ENCODE measurements around the gene LMO1.

Gene LMO1

DNA sequence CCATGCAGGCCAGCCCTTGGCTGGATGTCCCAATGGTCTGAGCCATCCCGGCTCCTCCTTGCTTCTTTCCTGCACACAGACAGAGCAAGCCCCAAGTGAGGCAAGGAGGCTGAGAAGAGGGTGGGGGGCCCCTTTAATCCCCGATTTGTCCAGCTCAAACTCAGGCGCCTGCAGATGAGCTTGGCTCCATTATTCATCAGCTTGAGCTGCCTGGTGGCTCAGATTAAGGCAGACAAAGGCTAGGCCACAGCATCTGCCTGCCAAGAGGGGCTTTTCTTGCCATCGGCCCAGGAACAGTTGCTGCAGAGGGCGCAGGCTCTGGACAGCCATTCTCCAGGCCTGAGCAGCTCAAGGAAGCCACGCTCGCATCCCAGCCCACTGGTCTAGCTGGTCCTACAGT, 35.4 kb downstream of the LMO1 start:
- TF ChIP-seq, protein P1, sequence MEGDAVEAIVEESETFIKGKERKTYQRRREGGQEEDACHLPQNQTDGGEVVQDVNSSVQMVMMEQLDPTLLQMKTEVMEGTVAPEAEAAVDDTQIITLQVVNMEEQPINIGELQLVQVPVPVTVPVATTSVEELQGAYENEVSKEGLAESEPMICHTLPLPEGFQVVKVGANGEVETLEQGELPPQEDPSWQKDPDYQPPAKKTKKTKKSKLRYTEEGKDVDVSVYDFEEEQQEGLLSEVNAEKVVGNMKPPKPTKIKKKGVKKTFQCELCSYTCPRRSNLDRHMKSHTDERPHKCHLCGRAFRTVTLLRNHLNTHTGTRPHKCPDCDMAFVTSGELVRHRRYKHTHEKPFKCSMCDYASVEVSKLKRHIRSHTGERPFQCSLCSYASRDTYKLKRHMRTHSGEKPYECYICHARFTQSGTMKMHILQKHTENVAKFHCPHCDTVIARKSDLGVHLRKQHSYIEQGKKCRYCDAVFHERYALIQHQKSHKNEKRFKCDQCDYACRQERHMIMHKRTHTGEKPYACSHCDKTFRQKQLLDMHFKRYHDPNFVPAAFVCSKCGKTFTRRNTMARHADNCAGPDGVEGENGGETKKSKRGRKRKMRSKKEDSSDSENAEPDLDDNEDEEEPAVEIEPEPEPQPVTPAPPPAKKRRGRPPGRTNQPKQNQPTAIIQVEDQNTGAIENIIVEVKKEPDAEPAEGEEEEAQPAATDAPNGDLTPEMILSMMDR (IDR thresholded peaks at IDR 0.05): no peak
- Histone ChIP-seq H3K27me3 (peaks cover 0 to 22% of the 10 kb centered on the region in 2 donors), H3K4me1 (peaks cover 0 to 8% (median 2%) of the 10 kb centered on the region in 4 donors), H3K27ac (no peak overlapping the region), H3K9me3 (no peaks in the 10 kb centered on the region), H3K36me3 (no peaks in the 10 kb centered on the region), H3K4me3 (no peak overlapping the region)
- intact Hi-C loops (cut with DNase I; ENCODE audit: low total_unique reads): loop anchor here (2.0 kb wide), 1 partner anchor 341 kb away; no protein-coding TSS in a partner anchor
- no peak for DNase-seq

DNA sequence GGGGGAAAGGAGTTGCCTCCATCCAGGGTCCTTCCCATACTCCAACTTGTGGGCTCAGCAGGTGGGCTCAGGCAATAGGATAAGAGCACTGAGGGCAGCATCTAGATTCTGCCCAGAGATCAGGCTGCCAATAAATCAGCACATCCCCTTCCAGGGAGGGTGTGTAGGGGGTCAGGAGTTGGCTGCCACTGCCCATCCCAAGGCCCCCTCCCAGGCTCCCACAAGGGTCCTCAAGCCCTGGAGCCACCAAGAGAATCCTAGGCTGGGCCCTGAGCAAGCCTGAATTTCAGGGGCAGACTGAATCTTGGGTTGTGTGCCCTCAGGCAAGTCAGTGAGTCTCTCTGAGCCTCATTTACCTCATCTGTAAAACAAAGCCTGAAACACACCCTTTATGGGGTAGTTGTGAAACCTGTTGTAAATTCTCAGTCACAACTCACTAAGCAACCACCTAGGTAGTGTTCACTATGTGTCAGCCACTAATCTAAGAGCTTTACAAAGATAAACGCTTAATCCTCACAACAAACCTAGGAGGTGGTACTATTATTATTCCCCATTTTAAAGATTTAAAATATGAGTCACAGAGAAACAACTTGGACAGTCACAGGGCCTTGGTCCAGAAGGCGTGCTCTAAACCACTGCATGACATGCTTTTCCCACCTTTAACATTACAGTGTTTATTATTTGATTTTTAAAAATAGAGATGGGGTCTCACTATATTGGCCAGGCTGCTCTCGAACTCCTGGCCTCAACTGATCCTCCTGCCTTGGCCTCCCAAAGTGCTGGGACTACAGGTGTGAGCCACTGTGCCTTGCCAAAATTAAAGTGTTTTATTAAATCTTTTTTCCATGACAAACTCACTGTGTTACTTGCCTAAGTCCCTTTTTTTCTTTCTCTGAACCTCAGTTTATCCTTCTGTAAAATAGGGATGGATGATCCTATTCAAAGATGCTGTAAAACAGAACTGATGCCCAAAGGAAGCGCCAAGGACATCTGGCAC, 36.2 kb downstream of the LMO1 start:
- Histone ChIP-seq H3K27ac (no peak overlapping the region), H3K36me3 (no peaks in the 10 kb centered on the region), H3K4me3 (no peak overlapping the region), H3K4me1 (peaks cover 0 to 8% (median 2%) of the 10 kb centered on the region in 4 donors), H3K9me3 (no peaks in the 10 kb centered on the region), H3K27me3 (peaks cover 0 to 21% of the 10 kb centered on the region in 2 donors)
- DNase-seq: no peak
- intact Hi-C loops (cut with DNase I; ENCODE audit: low total_unique reads): loop anchor here (2.0 kb wide), 2 partner anchors 35 to 341 kb away; partner anchors contain the start of gene LMO1
- TF ChIP-seq, protein P1 (IDR thresholded peaks at IDR 0.05): no peak

DNA sequence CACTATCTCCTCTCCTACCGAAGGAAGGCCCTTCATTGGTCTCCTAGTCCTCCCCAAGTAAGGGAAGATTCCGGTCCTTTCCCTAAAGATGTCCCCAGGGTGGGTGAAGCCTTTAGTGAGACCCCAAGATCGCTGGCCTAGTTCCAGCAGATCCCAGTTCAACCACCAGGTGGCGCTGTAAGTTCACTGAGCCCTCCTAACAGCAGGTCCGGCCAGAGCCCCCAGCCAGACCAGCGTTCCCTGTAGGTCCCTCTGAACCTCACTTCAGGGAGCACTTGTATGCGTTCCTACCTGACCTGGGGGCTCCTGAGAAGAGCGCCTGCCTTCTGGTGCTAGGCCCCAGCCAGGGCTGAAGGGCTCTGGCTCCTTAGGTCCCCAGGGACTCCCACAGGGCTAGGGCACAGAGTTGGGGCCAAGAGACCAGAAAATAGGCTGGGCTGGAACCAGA, 38.1 kb downstream of the LMO1 start:
- TF ChIP-seq, protein P1 (IDR thresholded peaks at IDR 0.05): peak; percentile 91 to 93
- peak; percentile 66 to 79 for DNase-seq
- peaks cover 0 to 8% (median 2%) of the 10 kb centered on the region in 4 donors for H3K4me1 ChIP-seq
- intact Hi-C loops (cut with DNase I; ENCODE audit: low total_unique reads): loop anchor here (2.0 kb wide), 1 partner anchor 37 kb away; the partner anchor contains the start of gene LMO1
- no peaks in the 10 kb centered on the region for H3K36me3 ChIP-seq
- peaks cover 0 to 11% of the 10 kb centered on the region in 2 donors for H3K27me3 ChIP-seq
- no peak overlapping the region for H3K27ac ChIP-seq
- H3K9me3 ChIP-seq: no peaks in the 10 kb centered on the region
- no peak overlapping the region for H3K4me3 ChIP-seq

DNA sequence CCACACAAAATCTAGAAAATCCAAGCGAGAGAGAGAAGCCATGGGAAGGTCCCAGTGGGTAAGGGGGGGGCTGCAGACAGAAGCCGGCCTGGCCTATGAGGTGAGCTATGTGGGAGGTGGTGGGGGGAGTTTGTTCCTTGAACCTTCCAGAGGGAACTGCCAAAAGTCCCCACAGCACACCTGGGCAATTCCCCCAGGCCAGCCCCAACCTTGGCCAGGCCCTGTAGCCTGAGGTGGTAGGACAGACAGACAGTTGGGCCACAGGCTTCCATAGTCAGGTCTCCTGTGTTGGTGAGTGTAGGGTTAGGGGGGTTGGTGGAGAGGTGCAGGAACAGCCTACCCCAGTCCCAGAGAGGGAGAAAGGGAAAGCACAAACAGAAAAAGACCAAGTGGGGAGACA, 39.0 kb downstream of the LMO1 start:
- intact Hi-C loops (cut with DNase I; ENCODE audit: low total_unique reads): no loop called here
- TF ChIP-seq, protein P1 (IDR thresholded peaks at IDR 0.05): no peak
- H3K27me3 ChIP-seq: peaks cover 0 to 7% of the 10 kb centered on the region in 2 donors
- no peaks in the 10 kb centered on the region for H3K9me3 ChIP-seq
- H3K27ac ChIP-seq: no peak overlapping the region
- no peak for DNase-seq
- H3K36me3 ChIP-seq: no peaks in the 10 kb centered on the region
- H3K4me1 ChIP-seq: peaks cover 0 to 7% (median 2%) of the 10 kb centered on the region in 4 donors
- H3K4me3 ChIP-seq: no peak overlapping the region

DNA sequence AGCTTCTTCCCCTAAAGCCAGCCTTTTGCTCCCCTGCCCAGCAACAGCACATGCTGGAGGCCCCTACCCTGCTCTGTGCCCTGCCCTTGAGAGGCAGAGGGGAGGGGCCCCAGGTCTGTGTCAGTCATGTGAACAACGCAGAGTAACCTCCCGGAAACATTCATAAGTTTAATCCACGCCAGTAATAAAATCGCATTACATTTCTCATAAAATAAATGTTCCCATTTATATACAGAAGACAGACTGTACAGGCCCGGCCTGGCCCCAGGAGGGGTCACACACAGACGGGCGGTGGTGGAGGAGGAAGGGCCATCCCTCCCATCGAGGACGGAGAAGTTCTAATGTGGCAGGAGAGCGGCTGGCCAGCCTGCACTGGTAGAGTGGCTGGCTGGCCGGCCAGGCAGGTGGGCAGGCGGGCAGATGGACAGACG, 39.5 kb downstream of the LMO1 start:
- Histone ChIP-seq H3K4me3 (no peak overlapping the region), H3K4me1 (peaks cover 0 to 3% (median under 1%) of the 10 kb centered on the region in 4 donors), H3K36me3 (no peaks in the 10 kb centered on the region), H3K9me3 (no peaks in the 10 kb centered on the region), H3K27me3 (peaks cover 0 to 7% of the 10 kb centered on the region in 2 donors), H3K27ac (no peak overlapping the region)
- TF ChIP-seq, protein P1 (IDR thresholded peaks at IDR 0.05): no peak
- no peak for DNase-seq
- intact Hi-C loops (cut with DNase I; ENCODE audit: low total_unique reads): no loop called here

All from tibial artery (tissue), 4 donors.